CD4-positive, alpha-beta T cell treated with Interleukin-17A for 1 hour (primary cell): Measurements from ENCODE around the gene TREM1.
"Not testable (repeated sequence)": the region's sequence is repeated elsewhere in the genome, so short reads cannot be mapped to it uniquely, and the experiment has no call there.

Source experiments
- DNase-seq: peaks from one replicate; pipeline ENCODE4 v3.0.0-alpha.2; 2020

Gene TREM1

DNA sequence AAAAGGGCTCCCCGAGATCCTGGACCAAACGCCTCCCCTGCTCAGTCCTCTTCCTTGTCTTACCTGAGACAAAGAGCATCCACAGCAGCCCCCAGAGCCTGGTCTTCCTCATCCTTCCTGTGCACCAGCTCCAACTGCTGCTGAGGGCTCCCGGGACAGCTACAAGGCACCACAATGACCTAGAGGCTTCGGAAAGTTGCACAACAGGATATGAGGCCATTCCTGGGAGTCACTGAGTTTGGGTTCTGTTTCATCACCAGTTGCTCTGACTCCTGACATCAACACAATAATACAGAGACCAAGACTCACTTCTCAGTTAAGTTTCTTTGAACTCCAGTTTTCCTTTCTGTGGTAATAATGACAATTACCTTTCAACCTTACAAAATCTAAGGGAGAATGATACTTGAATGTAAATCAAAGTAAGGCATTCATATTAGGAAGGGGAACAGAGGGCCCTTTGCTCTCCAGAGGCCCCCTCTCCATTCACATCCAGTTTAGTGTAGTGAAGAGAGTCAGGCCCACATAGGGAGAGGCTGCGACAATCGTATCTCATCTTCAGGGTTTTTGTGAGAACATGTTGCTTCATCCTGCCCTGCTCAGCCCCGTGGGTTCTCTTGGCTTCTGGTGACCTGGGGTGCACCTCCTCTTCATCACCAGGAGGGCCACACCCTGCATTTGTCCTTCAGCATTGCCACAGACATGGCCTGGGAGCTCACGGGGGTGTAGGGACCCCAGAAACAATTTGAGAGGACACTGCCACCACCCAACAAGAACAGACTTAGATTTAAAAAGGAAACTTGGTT, at the start of gene TREM1:
TSS of gene TREM1 (minus strand) at position 139 of the 803 bp plus-strand sequence. CDS start at position 112, 27 bp downstream.
- peak; percentile 40 for DNase-seq

- DNase-seq, result no peak
These were observed 49.5 kb upstream of the TREM1 start for GRCh38 chr6:41335943-41336342.

DNA sequence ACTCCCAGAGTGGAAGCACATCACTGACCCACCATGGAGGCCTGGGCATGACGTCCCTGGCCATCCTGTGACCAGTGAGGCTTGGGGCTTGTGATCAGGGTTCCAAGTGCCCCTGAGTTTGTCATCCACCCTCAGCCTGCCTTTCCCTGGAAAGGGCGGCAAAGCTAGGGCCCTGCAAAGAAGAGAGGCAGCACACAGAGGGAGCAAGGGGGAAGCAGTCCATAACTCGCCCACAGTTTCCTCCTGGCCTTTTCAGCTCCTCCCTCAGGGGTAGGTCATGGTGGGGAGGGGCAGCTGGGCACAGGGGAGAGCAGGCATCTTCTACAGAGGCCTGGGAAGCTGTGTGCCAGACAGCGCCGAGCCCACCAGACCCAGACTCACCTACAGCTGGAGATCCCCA, 48.8 kb upstream of the TREM1 start, which contains the start of gene NCR2:
TSS of gene NCR2 (plus strand) at position 313 of the 400 bp plus-strand sequence. CDS start 269 bp downstream, outside the sequence.
- DNase-seq, result no peak

- peak; percentile 6 for DNase-seq
These were observed 48.1 kb upstream of the TREM1 start for GRCh38 chr6:41334482-41335040.

DNA sequence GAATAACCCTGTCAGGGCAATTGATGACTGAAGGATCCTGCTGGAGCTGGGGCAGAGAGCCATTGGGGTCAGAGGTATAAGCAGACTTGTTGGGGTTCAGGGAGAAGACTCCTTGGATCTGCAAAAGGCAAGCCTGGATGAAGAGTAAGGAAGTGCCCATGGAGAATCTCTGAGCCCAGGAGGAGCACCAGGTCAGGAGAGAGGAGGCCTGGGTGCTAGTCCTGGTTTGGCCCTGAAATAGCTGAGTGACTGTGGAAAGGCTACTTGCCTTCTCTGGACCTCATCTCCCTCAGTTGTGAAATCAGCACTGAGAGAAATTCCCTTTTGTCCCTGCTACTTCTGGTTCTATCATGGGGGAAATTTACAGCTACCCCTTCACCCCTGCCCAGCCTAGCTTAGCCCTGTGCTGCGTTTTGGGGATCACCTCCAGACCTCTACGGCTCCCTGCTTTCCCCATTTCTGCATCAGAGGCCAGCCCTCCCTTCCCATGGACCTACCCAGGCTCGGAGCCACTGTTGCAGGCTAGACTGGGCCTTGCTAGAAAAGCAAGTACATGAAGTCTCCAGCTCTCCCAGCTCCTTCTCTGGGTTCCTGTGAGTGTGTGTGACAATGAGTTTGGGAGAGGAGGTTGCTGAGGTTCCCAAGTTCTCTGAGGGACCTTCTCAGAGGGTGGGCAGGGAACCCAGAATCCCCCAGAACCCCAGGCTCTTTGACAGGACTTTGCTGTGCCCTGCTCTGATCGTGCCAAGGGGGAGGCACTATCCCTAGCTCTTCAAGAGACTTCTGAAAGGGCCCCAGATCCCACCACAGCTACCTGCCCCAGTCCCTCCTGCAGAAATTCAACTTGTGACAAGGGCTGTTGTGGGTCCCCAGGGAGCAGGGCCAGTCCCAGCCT, 46.6 kb upstream of the TREM1 start:
- no peak for DNase-seq

GRCh38 chr6:41332241-41332640, 45.8 kb upstream of the TREM1 start:
- no peak for DNase-seq

DNA sequence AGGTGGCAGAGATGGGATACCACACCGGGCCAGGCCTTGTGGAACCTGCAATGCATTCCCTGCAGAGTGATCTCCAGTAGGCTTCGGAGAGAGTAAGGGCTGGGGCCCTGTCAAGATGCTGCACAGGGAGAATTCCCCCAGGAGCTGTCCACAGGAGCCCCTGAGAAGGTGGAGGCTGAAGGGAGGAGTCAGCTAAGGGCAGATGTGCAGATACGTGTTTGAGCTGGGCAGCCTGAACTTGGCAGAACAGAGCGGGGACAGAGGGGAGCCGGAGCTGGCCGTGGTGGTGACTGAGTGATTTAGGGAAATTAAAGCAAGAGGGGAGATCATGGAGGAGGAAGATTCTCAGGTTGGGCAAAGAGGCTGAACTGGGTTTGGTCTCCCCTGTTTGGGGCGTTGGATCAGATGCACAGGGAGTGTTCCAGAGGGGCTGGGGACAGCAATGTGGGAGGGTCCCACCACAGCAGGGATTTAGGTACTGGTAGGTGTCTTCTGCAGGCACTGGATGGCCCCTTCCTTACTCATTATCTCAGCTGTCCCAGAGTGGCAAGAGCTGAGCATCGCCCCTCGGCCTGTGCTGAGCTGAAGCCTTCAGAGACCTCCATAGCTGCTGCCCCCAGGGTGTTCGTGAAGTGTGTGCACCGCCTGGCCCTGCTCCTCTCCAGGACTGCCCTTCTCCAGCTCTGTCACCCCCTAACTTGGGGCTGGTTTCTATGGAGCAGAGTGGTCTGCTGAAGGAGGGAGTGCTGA, 45.1 kb upstream of the TREM1 start:
- DNase-seq, result no peak

GRCh38 chr6:41327177-41327576, 40.7 kb upstream of the TREM1 start:
- no peak for DNase-seq

GRCh38 chr6:41326092-41326491, 39.6 kb upstream of the TREM1 start:
- DNase-seq, result no peak

- no peak for DNase-seq
These were observed 39.1 kb upstream of the TREM1 start for GRCh38 chr6:41325446-41326066.

DNA sequence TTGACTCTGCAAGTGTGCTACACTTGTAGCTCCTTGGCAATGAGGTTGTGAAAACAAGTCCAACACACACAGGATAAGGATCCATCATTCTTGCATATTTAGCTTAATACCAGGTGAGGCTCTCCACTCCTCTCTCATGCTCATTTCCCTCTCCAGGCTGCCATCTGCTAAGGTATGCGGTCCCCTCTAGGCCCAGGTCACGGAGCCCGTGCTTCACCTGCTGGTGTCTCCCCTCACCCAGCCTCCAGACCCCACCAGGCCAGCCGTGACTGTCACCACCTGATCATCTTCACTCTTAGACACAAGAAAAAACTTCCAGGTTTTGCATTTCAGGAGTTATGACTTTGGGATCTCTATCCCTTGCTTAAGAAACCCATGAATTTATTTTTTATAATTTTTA, 34.7 kb upstream of the TREM1 start:
- DNase-seq, result no peak

DNA sequence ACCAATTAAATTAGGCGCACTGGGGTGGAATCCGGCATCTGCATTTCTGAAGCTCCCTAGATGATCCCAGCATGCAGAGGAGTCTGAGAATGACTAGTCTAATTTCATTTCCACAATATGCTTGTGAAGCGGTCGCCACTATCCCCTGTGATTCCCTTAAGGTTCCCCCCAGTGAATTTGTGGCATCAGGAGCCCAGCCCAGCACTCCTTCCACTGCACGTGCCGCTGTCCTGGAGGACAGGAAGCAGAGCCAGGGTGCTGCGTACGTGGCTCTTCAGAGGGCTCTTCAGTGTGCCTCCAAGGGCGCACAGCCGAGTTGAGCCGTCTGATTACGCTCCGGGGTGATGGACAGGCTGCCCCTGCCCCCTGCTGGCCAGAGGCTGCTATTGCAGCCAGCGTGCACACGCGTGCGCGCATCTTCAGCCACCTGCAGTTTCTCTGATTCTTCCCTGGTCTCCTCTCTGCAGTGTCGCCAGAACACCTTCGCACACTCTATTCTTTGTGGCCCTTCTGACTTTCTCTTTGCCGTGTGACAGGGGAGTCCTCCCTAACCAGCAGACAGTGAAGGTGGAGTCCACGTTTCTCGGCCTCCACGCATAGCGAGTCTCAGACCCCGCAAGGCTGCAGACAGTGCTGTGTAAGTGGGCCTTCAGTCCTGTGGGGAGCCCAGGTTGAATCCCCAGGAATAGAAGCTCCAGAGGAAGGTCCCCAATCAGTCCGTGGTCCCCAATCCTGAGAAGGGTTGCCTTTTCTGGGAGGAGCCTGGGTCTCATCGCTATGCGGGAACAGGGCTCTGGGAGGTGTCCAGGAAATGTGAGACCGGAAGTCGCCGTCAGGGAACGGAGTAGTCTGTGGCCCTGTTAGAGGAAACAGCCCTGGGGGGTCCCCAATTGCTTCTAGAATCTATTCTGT, 32.4 kb upstream of the TREM1 start:
- DNase-seq, result peak; percentile 84

DNA sequence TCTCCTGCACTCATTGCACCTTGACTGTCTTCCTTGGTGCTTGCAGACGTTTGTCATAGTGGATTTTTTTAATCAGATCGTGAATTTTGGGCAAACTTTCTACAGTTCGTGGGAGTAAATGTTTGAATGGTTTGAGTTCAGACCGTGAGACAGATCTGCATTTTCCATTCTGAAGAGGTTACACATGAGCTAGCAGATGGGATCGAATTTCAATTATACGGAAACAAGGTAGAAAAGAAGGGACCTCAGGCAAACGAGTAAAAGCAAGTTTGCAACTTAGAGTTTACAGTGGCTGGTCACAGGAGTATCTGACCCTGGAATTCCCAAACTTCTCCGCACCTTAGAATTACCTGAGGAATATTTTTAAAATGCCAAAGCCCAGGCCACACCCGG, 31.8 kb upstream of the TREM1 start:
- no peak for DNase-seq

DNA sequence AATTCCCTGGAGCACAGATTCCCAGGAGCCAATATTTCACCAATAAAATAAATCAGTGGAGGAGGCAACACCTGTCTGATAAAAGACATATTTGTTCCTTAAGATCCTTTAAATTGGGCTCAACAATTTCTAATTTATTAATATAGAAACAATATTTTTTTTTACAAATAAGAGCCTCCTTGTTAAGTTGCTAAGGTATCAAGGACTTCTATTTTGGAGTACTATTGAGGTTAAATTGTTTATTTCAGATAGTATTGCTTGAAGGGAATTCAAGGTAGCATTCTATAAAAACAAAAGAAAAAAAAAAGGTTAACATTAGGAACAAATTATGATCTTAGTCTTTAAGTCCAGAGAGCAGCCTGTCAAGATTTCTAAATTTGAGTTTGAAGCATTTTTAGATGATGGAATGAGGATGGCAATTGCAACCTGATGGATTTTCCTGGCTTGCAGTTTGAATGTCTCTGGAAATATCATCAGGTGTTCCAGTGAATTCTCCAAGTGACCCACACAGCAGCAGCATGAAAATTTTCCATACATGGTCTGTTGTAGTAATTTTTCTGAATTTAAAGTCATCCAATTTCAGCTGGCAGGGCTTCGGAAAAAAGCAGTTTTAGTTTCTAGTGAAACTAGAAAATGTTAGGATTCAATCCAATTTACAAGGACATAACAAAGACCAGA, 29.6 kb upstream of the TREM1 start:
- DNase-seq, result no peak

DNA sequence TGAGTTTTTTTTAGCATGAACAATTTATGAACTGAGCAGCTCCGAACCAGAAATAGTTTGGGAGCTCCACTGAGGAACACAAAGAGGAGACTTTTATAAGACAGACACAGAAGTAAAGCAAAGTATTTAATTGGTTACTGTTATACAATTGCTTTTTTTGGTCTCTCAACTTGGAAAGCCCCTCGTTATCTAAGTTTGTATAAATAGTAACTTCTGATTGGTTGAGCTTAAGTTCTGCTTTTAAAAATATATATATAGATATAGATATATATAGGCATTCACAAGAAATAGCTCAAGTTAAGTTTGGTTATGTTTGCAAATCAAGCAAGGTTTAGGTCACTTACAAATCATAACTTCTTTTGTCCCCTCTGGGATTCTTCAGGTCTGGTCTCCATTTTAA, 28.7 kb upstream of the TREM1 start:
- DNase-seq, result no peak

GRCh38 chr6:41306187-41306854, 19.8 kb upstream of the TREM1 start:
- DNase-seq, result peak; percentile 61

DNA sequence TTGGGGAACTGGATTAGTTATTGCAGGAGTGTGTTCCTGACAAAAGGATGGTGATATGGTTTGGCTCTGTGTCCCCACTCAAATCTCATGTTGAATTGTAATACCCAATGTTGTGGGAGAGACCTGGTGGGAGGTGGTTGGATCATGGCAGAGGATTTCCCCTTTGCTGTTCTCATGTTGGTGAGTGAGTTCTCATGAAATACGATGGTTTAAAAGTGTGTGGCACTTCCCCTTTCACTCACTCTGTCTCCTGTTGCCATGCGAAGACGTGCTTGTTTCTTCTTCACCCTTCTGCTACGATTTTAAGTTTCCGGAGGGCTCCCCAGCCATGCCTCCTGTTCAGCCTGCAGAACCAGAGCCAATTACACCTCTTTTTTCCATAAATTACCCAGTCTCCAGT, 16.2 kb upstream of the TREM1 start:
- no peak for DNase-seq

DNA sequence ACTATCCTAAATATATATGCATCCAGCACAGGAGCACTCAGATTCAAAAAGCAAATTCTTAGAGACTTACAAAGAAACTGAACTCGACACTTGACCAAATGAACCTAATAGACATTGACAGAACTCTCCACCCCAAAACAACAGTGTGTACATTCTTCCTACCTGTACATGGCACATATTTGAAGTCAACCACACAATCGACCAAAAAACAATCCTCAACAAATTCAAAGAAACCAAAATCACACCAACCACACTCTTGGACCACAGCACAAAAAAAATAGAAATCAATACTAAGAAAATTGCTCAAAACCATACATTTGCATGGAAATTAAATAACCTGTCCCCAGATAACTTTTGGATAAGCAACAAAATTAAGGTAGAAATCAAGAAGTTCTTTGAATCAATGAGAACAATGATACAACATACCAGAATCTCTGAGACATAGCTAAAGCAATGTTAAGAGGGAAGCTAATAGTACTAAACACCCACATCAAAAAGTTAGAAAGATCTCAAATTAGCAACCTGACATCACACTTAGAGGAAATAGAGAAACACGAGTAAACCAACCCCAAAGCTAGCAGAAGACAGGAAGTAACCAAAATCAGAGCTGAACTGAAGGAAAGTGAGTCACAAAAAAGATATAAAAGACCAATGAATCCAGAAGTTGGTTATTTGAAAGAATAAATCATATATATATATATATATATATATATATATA, 12.5 kb upstream of the TREM1 start:
- DNase-seq, result peak; percentile 71

DNA sequence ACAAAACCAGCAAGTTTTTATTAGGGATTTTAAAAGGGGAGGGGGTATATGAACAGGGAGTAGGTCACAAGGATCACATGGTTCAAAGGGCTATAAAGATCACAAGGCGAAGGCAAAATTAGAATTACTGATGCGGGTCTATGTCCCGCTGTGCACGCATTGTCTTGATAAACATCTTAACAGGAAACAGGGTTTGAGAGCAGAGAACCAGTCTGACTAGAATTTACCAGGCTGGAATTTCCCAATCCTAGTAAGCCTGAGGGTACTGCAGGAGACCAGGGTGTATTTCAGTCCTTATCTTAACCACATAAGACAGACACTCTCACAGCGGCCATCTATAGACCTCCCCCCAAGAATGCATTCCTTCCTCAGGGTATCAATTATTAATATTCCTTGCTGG, 10.8 kb upstream of the TREM1 start:
- not testable (repeated sequence) for DNase-seq
